ENCODE measurements around the gene PIM1.
A peak's percentile ranks its signal among the peaks of the same experiment; 100 is the strongest.
"Not testable (repeated sequence)": the region's sequence is repeated elsewhere in the genome, so short reads cannot be mapped to it uniquely, and the experiment has no call there.

PIM1 gene

GRCh38 chr6:37171970-37172812 lies 2.2 kb downstream of the PIM1 start:
- FAIRE-seq, result peak; percentile 50

GRCh38 chr6:37172912-37173492 lies 3.0 kb downstream of the PIM1 start:
- no peak for FAIRE-seq

GRCh38 chr6:37173493-37174195 lies 3.7 kb downstream of the PIM1 start:
- FAIRE-seq, result no peak

GRCh38 chr6:37174196-37174514 lies 4.2 kb downstream of the PIM1 start:
- FAIRE-seq, result no peak

- FAIRE-seq, result no peak
Observed at GRCh38 chr6:37174515-37175331, 4.8 kb downstream of the PIM1 start.

GRCh38 chr6:37175332-37176267 lies 5.6 kb downstream of the PIM1 start:
- no peak for FAIRE-seq

- FAIRE-seq, result no peak
Observed at GRCh38 chr6:37176268-37177076, 6.5 kb downstream of the PIM1 start.

GRCh38 chr6:37177077-37177934 lies 7.4 kb downstream of the PIM1 start:
- no peak for FAIRE-seq

- FAIRE-seq, result no peak
Observed at GRCh38 chr6:37177935-37178517, 8.1 kb downstream of the PIM1 start.

GRCh38 chr6:37180075-37180474 lies 10.1 kb downstream of the PIM1 start:
- no peak for FAIRE-seq

GRCh38 chr6:37180610-37181009 lies 10.7 kb downstream of the PIM1 start:
- FAIRE-seq, result not testable (repeated sequence)

GRCh38 chr6:37182736-37183590 lies 13.0 kb downstream of the PIM1 start:
- no peak for FAIRE-seq

- FAIRE-seq, result not testable (repeated sequence)
Observed at GRCh38 chr6:37185949-37186720, 16.2 kb downstream of the PIM1 start.

GRCh38 chr6:37187321-37188022 lies 17.5 kb downstream of the PIM1 start:
- FAIRE-seq, result no peak

- no peak for FAIRE-seq
Observed at GRCh38 chr6:37188962-37189510, 19.1 kb downstream of the PIM1 start.

- FAIRE-seq, result no peak
Observed at GRCh38 chr6:37190159-37190535, 20.2 kb downstream of the PIM1 start.

- no peak for FAIRE-seq
Observed at GRCh38 chr6:37192666-37193065, 22.7 kb downstream of the PIM1 start.

Measured in TTC549 (cell line).